ENCODE data around the gene TLR5. TPM values are rescaled to one million over a fixed set of nuclear protein-coding genes. Genes with fewer than 3 reads are reported as not detected.

TLR5 gene
- total RNA-seq, 1 experiment from 2014 or later, result 0.05 TPM

DNA sequence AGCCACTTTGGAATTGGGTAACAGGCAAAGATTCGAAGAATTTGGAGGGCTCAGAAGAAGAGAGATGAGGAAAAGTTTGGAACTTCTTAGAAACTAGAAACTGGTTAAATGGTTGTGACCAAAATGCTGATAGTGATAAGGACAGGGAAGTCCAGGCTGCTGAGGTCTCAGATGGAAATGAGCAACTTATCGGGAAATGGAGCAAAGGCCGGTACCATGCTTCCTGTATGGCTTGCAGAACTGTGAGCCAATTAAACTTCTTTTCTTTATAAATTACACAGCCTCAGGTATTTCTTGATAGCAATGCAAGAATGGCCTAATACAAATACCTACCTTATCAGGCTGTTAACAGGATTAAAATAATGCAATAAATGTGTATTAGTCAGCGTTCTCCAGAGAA is 9.4 kb upstream of the TLR5 start:
- no peak for DNase-seq (ENCODE audit: extremely low read depth, low read depth)

DNA sequence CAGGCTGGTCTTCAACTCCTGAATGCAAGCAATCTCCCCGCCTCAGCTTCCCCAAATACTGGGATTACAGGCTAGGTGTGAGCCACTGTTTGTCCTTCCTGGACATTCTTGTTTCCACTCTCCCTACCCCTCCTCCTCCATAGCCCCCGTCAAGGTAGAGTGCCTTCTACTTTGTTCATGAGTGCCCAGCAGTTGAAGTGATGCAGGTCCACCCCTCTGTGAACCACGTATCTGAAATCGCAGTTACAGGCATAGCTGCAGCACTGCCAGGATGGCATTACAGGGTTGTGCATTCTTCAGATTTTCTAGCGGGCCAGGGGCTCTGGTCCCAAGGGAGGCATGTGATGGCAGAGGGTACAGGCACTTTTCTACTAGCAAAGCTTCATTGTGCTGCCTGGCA is 7.4 kb upstream of the TLR5 start:
- no peak for DNase-seq (ENCODE audit: extremely low read depth, low read depth)

DNA sequence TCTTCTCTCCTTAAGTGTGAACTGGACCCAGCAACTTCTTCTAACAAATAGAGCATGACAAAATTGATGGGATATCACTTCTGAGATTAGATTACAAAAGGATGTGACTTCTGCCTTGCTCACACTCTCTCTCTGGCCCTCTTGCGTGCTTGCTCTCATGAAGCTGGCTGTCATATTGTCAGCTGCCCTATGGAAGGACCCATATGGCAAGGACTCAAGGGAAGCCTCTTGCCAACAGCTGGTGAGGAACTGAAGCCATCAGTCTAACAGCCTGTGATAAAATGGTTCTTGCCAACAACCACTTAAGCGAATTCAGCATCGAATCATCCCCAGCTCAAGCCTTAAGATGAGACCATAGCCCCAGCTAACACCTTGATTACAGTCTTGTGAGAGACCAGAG is 4.8 kb upstream of the TLR5 start:
- DNase-seq (ENCODE audit: extremely low read depth, low read depth), result no peak

DNA sequence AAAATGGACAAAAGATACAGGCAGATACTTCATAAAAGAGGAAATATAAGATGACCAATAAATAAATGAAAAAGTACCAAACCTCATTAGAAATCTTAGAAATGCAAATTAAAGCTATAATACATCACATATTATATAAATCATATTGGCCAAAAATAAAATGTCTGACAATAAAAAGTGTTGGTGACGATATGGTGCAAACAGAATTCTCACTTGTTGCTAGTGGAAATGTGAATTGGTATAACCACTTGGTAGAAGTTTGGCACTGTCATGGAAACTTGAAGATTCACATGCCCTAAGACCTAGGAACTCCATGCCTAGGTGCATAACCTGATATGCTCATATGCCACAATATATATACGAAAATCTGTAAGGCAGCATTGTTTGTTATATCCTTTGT is 4.4 kb upstream of the TLR5 start:
- DNase-seq (ENCODE audit: extremely low read depth, low read depth), result no peak

DNA sequence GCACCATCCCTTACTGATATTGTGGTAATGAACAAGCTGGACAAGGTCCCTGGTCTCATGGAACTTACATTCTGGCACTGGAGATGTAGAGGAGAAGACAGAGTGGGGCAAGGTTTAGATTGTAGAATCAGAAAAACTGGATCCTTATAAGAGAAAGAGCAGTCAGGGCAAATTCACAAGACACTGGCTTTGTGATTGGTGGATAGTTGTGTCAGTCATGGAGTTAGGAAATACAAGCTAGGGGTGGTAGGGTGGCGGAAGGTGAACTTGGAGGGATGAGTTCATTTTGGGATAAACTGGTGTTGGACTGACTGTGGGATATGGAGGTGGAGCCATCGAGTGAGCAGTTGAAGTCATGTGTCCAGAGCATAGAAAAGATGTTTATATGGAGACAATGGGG is 3.7 kb upstream of the TLR5 start:
- no peak for DNase-seq (ENCODE audit: extremely low read depth, low read depth)

DNA sequence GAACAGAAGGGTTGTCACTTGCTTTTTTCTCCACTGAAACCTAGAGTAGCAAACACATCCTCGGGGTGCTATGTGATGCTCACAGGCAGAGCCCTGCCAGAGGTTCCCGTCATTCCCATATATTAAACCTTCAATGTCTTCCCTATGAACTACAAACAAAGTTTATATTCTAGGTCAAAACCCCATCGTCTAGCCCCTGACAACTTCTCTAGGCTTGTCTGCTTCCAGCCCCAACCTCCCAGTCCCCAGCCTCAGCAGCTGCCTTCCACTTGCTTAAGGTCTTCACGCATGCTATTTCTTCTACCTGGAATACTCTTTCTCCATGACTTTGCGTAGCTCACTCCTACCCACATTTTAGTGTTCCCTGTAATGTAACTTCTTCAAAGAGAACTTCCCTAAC is 1.9 kb upstream of the TLR5 start:
- no peak for DNase-seq (ENCODE audit: extremely low read depth, low read depth)

DNA sequence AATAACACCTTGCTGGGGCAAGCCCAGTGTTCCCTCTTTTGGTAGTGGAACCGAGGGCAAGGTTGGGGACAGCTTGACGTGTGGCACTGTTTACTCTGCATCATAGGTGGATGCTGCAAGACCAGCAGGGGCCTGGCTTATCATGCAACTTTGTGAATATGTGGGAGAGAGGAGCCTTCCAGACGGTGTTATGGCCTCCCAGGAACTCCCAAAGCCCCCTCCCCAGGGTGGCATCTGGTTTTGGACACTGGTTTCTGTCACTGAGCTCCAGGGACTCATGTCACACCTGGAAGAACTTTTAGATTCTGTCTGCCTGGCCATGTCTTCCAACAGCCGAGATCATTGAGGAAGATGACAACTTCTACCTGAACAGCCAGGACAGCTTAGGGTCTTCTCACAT is 1.4 kb upstream of the TLR5 start:
- DNase-seq (ENCODE audit: extremely low read depth, low read depth), result no peak

DNA sequence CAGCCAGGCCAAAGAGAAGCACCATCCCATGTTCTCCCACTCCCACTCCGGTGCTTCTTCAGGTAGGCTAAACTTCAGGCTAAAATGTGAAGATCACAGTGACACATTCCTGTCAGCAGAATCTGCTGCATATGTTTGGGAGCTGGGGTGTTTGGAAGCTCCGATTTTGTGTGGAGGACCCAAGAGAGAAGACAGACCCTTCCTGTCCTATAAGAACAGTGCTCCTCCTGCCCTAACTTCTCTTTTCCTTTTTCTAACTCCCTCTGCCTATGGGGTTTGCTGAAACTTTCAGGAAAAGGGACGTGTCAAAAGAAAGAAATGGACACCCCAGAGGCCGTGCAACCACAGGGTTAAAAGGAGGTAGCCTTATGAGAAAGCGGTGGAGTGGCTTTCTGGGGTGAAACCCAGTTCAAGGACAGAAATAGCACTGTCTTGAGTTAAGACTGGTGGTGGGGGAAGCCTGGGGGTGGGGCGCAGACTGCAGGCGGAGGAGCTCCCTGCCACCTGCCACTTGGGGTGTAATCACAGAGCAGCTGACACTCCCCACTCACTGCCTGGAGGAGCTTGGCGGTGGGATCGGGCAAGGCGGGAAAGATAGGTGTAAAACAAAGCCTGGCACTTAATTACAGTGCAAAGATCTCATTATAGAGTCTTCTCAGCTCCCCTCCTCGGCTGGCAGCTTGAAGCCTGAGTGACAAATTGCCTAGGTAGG is 645 bp upstream of the TLR5 start:
- no peak for DNase-seq (ENCODE audit: extremely low read depth, low read depth)

DNA sequence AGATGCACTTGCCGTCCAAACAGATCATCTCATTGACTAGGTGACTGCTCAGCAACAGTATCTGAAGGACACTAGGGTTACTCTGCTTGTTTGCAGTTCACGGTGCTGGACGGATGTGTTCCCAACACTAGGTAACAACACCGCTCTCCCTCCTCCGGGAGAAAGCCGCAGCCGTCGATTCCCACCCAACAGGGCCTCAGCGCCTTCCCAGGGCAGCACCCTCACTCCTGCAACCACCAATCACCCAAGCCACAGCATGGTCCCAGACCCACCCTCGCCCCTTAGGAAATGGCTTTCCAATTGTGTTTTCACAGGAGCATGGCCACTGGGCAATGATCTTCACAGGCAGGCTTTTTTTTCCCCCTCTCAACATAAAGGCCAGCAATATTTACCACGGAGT is 779 bp downstream of the TLR5 start:
- DNase-seq (ENCODE audit: extremely low read depth, low read depth), result no peak

DNA sequence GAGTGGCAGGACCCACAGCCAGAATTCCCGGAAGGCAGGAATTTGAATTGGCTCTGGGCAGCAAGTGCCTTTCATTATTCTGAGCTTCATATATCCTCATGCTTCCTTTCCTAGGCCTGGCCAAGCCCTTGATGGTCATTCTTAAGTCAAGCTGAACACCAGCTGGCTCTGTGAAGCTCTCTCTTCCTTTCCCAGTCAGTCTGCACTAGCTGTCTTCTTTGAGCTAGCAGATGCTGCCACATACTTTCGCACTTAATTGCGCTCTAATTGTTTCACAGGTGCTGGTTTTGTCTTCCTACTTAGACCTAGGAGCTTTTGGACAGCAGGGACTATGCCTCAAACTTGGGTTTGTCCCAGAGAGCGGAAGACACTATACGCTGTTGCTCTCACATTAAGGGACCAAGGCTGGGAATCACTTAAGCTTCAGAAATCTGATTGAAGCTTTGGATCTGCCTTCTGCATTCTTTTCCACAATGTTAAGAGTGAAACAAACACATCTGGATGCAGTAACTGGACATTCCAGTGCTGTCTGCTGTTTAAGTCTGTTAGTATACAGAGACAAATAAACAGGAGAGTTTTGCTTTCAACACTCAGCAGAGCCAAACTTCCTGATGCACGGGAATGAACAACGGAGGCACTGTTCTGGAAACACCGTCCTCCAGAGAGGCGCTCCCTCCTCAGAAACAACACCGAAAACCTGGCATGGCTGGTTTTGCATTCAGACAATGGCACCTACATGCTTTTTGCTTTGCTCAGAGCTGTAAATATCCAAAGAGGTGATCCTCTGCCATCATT is 2.2 kb downstream of the TLR5 start:
- no peak for DNase-seq (ENCODE audit: extremely low read depth, low read depth)

DNA sequence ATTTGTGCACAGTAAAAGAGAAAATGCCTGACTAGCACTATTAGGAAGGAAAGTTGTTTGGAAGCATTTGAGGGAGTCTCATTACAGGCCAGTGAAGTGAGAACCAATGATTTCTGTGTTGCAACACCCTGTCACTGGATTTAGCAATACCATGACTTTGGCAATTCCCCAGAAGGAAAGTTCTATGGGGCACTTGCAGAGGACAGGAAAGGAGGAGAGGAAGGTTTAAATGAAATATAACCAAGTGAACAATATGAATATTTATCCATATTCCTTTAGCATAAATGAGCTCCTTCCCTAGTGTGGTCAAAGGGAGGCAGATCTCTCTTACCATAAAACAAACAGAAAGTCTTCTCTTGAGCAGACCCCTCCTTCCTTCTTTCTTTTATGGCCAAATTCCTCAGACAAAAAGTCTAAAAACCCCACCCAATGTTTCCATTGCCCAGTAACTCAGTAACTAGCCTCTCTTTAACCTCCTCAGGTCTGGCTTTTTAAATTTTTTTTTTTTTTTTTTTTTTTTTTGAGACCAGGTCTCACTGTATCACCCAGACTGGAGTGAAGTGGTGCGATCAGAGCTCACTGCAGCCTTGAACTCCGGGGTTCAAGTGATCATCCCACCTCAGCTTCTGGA is 5.5 kb downstream of the TLR5 start:
- DNase-seq (ENCODE audit: extremely low read depth, low read depth), result peak; percentile 72

DNA sequence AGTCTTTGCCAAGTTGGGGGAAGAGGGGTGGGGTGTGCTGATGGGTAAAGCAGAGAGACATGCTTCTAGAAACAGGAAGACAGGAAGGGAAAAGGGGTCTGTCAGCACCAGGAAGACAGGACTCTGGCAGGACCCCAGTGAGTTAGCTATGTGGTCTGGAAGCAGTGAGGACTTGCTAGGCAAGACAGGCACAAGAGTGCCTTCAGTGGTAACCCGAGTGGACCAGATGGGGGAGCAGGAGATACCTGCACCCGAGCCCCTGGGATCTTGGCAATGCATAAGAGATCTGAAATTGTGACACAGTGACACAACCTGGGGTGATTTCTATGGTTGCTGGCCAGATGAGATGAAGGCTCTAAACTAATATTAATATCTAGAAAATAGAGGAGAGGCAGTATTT is 7.0 kb downstream of the TLR5 start:
- DNase-seq (ENCODE audit: extremely low read depth, low read depth), result no peak

DNA sequence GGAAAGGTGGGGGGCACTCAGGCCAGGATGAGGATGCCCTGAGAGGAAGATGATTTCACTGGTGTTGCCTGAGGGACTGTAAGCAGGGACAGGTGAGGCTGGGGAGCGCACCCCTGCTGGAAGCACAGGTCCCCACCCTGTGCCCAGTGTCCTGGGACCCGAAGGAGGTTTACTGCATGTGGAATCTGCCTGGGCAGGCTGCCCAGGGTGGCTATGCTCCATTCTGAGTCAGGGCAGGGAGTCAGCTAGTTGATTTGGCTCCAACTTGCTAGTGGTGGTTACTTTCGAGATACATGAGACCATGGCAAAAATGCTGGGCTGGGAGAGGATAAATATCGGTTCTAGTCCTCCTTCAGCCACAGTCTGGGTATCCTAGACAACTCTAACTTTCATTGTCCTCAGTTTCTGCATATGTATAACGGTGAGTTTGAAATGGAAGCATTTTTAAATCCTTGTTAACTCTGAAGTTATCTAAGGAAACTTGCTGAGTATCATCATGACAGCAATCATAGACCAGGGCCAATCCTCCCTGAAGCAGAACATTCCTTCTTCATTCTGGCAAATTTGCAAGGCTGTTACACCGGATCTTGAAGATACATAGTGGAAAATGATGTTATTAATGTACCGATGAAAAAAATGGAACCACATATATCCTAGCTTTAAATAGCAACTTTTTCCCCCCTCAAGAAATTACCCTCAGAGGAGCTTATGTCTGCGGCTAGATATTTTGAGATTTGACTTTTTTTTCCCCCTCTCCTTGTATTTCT is 7.7 kb downstream of the TLR5 start:
- DNase-seq (ENCODE audit: extremely low read depth, low read depth), result no peak

DNA sequence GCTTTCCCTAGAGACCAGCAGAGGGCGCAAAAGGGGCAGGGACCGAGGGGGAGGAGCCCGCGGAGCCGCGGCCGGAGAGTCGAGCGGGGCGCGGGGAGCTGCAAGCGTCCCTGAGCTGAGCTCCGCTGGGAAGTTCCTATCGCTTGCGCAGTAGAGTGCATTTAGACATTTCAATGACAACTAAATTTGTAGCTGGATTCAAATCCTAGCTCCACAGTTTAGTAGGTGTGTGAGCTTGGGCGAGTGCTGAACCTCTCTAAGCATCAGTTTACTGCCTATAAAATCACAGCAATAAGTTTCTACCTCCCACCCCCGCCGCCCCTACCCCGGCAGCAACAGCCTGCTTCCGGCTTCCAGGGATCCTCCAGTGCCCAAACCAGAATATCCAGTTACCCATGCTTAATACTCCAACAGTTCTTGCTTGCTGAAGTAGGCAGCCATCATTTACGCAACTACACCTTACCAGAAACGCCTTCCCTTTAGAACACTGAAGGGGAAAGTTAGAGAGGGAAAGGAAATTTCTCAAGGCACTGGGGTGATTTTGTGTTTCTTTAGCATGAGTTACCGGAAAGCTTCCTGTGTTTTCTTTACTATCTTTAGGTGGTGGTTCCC is 9.1 kb downstream of the TLR5 start:
- peak; percentile 84 for DNase-seq (ENCODE audit: extremely low read depth, low read depth)

DNA sequence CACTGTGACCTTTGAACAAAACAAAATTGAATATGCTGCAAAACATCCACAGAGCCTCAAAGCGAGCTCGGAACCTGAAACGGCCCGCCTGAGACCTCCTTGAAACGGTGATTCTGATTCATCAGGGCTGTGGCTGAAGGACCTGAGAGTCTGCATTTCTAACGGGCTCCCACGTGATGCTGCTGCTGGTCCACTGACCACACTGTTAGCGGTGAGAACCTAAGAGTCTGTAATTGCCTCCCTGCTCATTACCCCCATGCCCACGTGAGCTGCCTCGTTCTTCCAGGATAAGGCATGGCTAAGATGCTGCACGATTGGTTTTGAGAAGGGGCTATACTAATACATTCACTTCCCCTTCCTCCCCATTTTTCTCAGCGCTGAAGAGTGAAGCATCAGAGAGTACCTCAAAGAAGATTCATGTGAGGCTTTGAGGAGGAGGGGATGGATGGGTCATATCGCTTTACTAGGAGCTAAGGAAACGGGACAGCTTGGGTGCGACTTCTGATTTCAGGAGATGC is 9.7 kb downstream of the TLR5 start:
- DNase-seq (ENCODE audit: extremely low read depth, low read depth), result no peak

DNA sequence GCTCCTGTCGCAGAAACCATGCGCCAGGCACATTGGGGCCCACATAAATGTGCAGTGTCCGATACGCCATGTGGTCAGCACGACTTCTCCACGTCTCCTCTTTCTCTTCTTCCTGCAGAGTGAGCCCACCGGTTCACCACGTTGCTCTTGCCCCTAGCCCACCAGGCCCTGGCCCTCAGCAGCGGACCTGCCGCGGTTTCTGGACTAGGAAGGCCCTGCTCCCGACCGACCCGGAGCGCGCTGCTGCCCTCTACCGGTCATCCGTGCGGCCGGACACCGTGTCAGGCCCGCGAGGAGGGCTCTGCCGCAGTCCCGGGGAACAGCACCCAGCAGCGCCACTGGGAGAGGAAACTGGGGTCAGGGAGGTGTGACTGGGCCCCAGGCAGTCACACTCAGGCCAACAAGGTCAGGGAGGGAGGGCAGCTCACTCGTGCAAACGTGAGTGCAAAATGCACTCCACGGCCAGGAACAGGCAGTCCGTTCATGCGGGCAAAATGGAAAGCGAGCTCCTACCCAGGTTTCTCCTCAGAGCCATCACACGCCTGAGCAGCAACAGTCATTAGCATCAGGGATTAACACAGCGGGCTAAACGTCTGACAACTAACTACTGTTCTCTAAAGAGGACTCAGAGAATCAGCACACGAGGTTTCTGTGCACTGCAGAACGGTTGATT is 13.7 kb downstream of the TLR5 start:
- DNase-seq (ENCODE audit: extremely low read depth, low read depth), result peak; percentile 41

DNA sequence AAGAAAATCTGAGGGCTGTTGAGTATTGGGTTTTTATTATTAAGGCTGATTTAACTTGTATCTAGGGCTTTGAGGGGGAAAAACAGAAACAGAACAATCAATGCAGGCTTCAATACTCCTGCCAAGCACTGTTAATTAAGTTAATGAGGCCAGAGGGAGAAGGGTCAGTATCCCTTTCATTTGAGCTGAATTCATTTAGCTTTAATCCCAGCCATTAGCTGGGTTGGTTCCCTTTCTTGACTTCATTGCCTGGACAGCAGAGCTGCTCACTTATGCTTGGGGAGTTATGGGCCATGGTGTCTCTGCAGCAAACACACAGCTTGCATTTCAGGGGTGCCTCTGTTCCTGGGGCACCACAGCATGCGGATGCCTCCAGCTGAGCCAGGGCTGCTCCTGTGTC is 16.3 kb downstream of the TLR5 start:
- DNase-seq (ENCODE audit: extremely low read depth, low read depth), result no peak

DNA sequence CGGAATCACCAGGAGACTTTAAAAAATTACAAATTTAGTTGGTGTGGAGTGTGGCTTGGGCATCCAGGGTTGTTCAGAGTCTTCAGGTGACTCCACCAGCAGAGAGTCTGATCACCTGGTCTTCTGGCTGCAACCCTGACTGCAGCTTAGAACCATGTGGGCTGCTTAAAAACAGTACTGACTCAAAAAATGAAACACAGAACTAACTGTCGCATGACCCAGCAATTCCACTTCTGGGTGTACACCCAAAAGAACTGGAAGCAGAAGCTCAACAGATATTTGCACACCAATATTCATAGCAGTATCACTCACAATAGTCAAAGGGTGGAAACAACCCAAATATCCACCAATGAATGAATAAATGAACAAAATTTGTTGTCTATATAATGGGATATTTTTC is 17.3 kb downstream of the TLR5 start:
- no peak for DNase-seq (ENCODE audit: extremely low read depth, low read depth)

DNA sequence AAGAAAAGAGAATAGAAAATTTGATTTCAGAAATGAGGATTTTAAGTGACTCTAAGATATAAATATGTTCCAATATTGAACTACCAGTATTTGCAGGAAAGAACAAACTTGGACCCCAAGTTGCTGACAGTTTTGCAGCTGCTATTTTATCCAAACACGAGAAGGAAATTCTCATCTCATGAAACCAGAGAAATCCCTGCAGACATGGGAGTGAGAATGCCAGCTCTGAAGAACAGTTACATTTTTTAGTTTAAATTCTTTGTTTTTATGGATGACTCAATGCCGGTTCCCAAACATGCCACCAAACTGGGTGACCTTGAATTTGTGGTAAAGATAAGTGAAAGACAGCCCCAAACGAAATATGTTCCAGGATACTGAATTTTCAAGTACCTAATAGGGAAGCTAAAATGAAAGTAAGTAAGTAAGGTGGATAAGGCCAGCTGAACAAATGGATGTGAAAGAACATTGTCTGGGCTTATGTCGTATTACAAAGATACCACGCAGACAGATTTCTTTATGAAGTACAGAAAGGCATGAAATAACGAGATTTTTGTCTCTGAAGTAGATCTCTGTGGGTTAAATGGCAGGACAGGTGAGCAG is 19.9 kb downstream of the TLR5 start:
- no peak for DNase-seq (ENCODE audit: extremely low read depth, low read depth)

DNA sequence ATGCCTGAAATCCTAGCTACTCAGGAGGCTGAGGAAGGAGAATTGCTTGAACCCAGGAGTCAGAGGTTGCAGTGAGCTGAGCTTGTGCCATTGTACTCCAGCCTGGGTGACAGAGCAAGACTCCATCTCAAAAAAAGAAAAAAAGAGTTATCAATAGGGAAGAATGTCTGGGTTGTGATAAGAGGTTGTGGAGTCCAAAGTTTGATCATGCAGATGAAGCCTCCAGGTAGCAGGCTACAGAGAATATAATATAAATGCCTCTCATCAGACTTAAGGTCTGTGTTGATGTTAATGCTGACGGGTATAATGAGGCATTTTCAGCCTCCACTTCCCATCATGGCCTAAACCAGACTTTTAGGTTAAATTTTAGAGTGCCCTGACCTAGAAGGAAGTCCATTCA is 24.6 kb downstream of the TLR5 start:
- DNase-seq (ENCODE audit: extremely low read depth, low read depth), result no peak
